ENCODE results near the gene KCNJ3. TPM values are rescaled to one million over a fixed set of nuclear protein-coding genes. Genes with fewer than 3 reads are reported as not detected.

The KCNJ3 gene
- total RNA-seq, 1 donor from 2014 or later, result 0.07 TPM

DNA sequence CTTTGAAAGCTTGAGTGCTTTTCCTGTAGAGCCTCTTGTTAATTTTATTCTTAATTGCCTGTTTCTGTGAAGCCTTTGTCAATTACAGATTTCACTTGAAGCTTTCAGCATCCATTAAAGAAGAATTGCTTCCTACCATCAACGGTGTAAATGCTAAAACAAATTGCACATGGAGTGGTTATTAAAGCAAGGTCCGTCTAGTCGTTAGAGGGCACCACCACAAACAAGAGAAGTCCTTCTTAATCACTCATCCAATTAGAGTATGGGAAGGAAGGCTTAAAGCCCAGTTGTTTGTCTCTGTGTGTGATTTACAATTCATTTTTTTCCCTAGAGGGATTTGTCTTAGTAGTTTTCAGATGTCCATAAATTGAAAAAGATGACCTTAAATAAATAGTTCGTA lies 1.6 kb downstream of the KCNJ3 start:
- no peak overlapping the region for H3K4me3 Mint-ChIP-seq (ENCODE audit: unreplicated experiment)
- H3K27me3 Mint-ChIP-seq (ENCODE audit: low read depth), result peaks cover 46% of the 10 kb centered on the region

DNA sequence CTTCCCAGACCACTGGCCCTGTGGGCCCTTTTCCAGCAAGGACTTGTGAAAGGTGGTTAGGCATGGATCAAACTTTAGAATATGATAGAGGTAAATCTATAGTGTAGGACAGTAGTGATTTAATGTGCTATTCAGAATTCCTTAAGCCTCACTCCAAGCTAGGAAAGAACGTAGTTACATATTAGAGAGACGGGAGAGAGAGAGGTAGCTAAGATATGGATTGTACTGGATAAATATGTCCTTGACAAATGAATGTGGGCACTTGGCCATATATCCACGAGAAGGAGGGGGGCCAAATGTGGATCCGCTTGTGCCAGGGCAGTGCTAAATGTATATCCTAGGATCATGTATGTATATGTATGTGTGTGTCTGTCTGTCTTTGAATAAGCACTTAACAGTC lies 6.5 kb downstream of the KCNJ3 start:
- no peak for DNase-seq (ENCODE audit: low spot score)
- no peaks in the 10 kb centered on the region for H3K9me3 Mint-ChIP-seq (ENCODE audit: low read depth)
- H3K36me3 Mint-ChIP-seq (ENCODE audit: low read depth), result no peaks in the 10 kb centered on the region
- no peaks in the 10 kb centered on the region for H3K4me1 Mint-ChIP-seq (ENCODE audit: low read depth)
- peaks cover 18% of the 10 kb centered on the region for H3K27me3 Mint-ChIP-seq (ENCODE audit: low read depth)
- H3K4me3 Mint-ChIP-seq (ENCODE audit: unreplicated experiment), result no peak overlapping the region
- TF ChIP-seq, protein P1, sequence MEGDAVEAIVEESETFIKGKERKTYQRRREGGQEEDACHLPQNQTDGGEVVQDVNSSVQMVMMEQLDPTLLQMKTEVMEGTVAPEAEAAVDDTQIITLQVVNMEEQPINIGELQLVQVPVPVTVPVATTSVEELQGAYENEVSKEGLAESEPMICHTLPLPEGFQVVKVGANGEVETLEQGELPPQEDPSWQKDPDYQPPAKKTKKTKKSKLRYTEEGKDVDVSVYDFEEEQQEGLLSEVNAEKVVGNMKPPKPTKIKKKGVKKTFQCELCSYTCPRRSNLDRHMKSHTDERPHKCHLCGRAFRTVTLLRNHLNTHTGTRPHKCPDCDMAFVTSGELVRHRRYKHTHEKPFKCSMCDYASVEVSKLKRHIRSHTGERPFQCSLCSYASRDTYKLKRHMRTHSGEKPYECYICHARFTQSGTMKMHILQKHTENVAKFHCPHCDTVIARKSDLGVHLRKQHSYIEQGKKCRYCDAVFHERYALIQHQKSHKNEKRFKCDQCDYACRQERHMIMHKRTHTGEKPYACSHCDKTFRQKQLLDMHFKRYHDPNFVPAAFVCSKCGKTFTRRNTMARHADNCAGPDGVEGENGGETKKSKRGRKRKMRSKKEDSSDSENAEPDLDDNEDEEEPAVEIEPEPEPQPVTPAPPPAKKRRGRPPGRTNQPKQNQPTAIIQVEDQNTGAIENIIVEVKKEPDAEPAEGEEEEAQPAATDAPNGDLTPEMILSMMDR (IDR thresholded peaks at IDR 0.05), result no peak
- no peak overlapping the region for H3K27ac Mint-ChIP-seq (ENCODE audit: unreplicated experiment)

More for the DNA sequence above, 1.6 kb downstream of the KCNJ3 start:
- Mint-ChIP-seq H3K4me1 (ENCODE audit: low read depth) (peaks cover 14% of the 10 kb centered on the region), H3K27ac (ENCODE audit: unreplicated experiment) (no peak overlapping the region), H3K9me3 (ENCODE audit: low read depth) (peaks cover 2% of the 10 kb centered on the region), H3K36me3 (ENCODE audit: low read depth) (no peaks in the 10 kb centered on the region)
- no peak for DNase-seq (ENCODE audit: low spot score)
- TF ChIP-seq, protein P1 (IDR thresholded peaks at IDR 0.05), result no peak

DNA sequence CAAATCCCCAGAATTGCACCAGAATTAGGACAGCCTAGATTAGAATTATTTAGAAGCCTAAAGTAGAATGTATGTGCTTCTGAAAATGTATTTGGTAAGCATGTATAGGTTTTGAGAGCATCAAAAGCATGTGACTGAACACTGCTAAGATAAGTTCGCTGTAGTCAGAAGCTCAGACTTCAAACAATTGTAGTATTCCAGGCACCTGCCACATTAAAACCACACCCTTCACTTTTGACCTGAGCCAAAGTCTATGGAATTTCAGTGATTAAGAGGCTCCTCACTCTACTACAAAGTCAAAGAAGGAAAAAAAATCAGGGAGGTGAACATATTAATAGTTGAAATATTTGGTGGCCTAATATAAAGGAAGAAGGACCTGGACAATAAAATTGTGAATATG lies 8.2 kb downstream of the KCNJ3 start:
- Mint-ChIP-seq H3K4me1 (ENCODE audit: low read depth) (no peaks in the 10 kb centered on the region), H3K36me3 (ENCODE audit: low read depth) (no peaks in the 10 kb centered on the region), H3K27ac (ENCODE audit: unreplicated experiment) (no peak overlapping the region), H3K4me3 (ENCODE audit: unreplicated experiment) (no peak overlapping the region), H3K9me3 (ENCODE audit: low read depth) (no peaks in the 10 kb centered on the region), H3K27me3 (ENCODE audit: low read depth) (peaks cover 12% of the 10 kb centered on the region)
- DNase-seq (ENCODE audit: low spot score), result no peak
- TF ChIP-seq, protein P1 (IDR thresholded peaks at IDR 0.05), result no peak

DNA sequence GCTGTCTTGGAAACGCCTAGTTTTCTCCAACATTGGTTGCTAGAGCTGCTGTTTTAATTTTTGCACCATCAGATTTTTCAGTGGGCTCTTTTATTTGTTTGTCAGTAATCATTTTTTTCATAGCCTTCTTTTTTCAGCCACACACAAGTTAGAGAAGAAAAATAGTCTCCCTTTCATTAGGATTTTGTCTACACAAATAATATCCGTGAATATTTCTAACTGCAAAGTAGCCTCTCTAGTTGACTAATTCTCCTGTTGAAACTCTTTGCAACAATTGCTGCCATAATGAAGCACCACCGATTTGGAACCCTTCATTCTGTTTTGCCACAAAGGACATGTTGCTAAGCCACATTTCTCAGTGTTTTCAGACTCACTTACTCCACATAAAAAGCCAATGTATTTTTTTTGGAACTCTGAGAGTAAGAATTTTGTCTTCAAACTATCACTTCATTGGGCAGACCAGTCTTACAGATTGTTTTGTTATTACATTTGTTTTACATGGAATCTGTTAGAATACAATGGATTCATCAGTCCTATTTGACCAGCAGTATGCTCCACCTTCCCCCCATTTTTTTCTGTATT lies 9.6 kb downstream of the KCNJ3 start:
- H3K27ac Mint-ChIP-seq (ENCODE audit: unreplicated experiment), result no peak overlapping the region
- H3K4me3 Mint-ChIP-seq (ENCODE audit: unreplicated experiment), result no peak overlapping the region
- H3K9me3 Mint-ChIP-seq (ENCODE audit: low read depth), result no peaks in the 10 kb centered on the region
- peaks cover 11% of the 10 kb centered on the region for H3K27me3 Mint-ChIP-seq (ENCODE audit: low read depth)
- no peak for DNase-seq (ENCODE audit: low spot score)
- H3K4me1 Mint-ChIP-seq (ENCODE audit: low read depth), result no peaks in the 10 kb centered on the region
- TF ChIP-seq, protein P1 (IDR thresholded peaks at IDR 0.05), result no peak
- H3K36me3 Mint-ChIP-seq (ENCODE audit: low read depth), result no peaks in the 10 kb centered on the region

DNA sequence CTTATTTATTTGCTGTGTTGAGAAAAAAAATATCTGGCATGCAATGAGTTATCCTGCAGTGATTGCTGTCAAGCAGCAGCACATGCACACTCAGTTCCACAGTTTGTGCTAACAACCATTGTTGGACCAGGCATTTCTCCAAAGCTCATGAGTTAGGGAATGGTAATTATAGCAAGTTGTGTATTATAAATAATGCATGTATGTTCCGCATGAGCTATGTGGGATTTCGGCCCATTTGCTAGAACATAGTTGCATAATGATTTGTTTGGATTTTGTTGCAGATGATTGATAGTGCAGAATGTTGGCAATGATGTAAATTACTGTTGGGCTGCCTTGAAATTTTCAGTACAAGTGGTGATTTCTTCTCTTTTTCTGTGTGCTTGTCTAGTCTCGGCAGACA lies 10.7 kb downstream of the KCNJ3 start:
- TF ChIP-seq, protein P1 (IDR thresholded peaks at IDR 0.05), result no peak
- no peak overlapping the region for H3K27ac Mint-ChIP-seq (ENCODE audit: unreplicated experiment)
- H3K4me1 Mint-ChIP-seq (ENCODE audit: low read depth), result no peaks in the 10 kb centered on the region
- peaks cover 11% of the 10 kb centered on the region for H3K27me3 Mint-ChIP-seq (ENCODE audit: low read depth)
- no peak overlapping the region for H3K4me3 Mint-ChIP-seq (ENCODE audit: unreplicated experiment)
- no peaks in the 10 kb centered on the region for H3K9me3 Mint-ChIP-seq (ENCODE audit: low read depth)
- no peak for DNase-seq (ENCODE audit: low spot score)
- no peaks in the 10 kb centered on the region for H3K36me3 Mint-ChIP-seq (ENCODE audit: low read depth)
